Stimulated activated CD8-positive, alpha-beta memory T cell treated with anti-CD3 and anti-CD28 coated beads, Interleukin-7, amount 100 ng/mL, for 4 hours (primary cell): ENCODE results near the gene ARRB2.

Experiments
- DNase-seq, 2 donors: peaks; one replicate each; pipeline ENCODE4 v3.0.0-alpha.2; 2020; ENCODE audit warnings: low read depth in 2 of 2

The ARRB2 gene

DNA sequence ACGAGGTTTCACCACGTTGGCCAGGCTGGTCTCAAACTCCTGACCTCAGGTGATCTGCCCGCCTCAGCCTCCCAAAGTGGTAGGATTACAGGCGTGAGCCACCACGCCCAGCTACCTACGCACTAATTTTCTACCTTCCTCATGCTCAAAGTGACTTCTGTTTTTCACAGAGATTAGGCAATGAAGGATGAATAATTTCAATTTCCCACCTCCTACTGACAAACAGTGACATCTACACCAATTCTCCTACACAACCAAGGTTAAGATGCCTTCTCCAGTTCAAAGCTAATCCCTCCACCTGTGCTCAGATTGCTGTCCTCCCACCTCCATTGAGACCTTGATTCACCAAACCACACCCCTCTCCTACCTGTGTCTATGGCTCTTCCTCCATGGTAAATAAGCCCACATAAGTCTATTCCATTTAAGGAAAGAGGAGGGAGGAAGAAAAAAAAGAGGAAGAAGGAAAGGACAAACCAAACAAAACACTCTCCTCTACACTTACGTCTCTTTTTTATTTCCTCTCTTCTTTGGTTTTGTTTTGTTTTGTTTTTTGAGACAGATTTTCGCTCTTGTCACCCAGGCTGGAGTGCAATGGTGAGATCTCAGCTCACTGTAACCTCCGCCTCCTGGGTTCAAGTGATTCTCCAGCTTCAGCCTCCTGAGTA lies 15.3 kb downstream of the ARRB2 start:
- DNase-seq: no peak

DNA sequence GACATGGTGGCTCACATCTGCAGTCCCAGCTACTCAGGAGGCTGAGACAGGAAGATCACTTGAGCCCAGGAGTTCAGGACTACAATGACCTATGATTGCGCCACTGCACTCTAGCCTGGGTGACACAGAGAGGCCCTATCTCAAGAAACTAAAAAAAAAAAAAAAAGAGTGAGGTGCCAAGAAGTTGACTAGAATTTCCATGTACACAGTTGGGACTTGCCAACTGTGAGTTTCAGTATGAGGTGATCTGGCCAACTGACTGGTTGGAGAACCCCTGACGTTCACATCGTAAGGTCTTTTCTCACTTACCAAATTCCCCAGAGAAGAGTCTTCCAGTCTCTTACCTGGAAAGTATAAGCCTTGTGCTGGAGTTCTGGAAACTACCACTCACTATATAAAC lies 17.7 kb downstream of the ARRB2 start:
- no peak for DNase-seq

DNA sequence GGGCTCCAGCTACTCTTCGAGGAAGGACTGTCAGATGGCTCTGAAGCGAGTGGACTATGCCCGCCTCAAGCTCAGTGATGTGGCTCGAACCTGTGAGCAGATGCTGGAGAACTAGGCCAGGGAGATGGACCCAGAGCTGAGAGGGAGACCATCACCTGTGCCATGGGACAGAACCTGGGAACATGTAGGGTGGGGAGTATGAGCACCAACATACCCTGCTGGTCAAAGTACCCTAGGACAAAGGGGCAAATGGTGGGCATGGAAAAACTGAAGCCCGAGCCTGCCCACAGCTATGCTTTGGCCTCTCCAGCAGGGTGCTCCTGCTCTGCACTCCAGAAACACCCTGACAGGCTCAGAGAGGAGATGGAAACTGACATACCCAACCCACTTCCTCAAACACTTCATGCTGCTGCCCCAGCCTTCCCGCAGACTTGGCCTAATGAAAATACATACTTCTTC lies 22.7 kb downstream of the ARRB2 start:
- DNase-seq: no peak

DNA sequence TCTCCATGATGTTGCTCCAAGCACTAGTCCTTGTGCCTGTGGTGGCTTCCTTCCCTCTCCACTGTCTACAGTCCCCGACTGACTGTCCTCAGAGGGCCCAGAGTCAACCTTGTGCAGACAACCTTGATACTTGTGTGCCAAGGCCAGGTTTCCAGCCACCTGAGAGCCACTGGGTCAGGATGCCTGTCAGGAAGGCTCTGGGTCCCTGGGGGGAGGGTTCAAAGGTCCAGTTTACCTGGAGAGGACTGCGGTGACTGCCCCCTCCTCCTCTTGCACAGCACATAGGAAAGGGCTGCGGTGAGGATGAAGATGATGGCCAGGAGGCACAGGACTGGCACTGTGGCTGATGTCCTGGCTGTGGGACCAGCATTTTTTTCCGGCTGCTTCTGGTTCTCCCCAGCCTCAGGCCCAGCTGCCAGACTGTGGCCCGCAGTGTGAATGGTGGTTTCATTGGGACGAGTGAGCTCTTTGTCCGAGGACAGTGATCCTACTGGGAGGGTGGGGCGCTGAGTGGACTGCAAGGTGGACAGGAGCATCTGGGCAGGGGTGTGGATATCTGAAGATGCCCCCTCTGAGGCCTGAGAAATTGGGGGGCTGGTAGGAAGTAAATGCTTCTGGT lies 24.5 kb downstream of the ARRB2 start:
- DNase-seq: no peak

DNA sequence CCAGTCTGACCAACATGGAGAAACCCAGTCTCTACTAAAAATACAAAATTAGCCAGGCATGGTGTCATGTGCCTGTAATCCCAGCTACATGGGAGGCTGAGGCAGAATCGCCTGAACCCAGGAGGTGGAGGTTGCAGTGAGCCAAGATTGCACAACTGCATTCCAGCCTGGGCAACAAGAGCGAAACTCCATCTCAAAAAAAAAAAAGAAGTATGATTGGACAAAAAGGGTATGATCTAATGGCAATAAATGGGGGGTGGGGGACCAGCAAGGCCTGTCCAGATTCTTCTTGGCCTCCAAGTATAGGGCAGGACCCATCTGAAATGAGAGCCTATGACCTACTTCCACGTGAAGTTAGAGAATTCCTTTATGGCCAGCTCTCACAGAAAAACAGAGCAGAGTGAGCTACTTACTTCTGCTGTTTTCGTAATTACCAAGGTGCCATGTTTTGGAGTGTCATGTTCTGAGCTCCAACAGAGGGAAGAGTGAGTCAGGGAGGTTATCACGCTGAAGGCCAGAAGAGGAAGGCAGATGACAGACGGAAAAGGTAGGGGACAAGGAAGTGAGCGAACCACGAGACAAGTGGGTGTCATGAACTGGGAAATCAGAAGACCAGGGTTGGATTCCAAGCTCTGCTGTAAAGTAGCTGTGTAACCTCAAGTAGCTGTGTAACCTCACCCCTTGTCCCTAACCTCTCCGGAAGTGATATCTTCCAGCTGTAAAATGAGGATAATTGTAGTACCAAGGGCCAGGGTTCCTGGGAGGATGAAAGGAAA lies 25.6 kb downstream of the ARRB2 start:
- no peak for DNase-seq

DNA sequence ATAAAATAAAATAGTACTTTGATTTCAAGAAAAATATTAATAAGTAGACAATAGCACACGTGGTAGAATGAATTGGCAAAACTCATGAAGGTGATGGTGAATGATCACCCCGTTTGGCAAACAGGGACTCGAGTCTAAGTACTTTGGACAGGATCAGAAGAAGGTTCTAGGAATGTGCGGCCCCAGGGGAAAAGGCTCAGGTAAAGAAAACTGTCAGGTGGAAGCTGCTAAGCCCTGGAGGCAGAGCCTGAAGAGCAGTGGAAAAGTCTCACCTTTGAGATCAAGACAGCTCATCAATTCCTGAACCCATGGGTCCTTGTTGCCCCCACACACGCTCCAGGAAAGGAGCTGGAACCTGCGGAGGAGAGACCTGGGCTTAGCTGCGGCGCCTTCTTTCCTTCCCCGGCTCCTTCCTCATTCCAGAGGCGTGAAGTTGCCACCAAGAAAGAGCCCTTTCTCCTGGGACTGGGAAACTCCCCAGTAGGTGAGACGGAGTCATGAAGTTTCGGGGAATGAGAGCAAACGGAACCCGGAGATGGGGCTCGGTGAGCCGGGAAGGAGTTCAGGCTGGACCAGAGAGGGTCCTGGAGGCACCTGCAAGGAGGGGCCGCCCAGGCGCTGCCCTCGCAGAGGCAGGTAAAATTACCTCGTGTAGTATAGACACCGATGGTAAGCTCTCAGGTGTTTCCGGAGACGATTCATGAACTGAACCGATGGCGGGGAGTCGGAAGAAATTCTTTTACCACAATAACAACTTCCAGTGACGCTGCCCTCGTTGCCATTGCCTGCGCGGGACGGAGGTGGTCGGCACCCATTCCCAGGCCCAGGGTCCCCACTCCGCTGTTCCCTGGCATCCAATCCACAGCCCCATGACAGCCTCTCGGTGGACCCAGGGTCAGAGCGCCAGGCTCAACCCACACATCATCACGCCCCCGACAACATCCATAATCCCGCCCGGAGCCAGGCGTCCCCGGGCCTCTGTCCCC lies 28.0 kb downstream of the ARRB2 start:
- no peak for DNase-seq

DNA sequence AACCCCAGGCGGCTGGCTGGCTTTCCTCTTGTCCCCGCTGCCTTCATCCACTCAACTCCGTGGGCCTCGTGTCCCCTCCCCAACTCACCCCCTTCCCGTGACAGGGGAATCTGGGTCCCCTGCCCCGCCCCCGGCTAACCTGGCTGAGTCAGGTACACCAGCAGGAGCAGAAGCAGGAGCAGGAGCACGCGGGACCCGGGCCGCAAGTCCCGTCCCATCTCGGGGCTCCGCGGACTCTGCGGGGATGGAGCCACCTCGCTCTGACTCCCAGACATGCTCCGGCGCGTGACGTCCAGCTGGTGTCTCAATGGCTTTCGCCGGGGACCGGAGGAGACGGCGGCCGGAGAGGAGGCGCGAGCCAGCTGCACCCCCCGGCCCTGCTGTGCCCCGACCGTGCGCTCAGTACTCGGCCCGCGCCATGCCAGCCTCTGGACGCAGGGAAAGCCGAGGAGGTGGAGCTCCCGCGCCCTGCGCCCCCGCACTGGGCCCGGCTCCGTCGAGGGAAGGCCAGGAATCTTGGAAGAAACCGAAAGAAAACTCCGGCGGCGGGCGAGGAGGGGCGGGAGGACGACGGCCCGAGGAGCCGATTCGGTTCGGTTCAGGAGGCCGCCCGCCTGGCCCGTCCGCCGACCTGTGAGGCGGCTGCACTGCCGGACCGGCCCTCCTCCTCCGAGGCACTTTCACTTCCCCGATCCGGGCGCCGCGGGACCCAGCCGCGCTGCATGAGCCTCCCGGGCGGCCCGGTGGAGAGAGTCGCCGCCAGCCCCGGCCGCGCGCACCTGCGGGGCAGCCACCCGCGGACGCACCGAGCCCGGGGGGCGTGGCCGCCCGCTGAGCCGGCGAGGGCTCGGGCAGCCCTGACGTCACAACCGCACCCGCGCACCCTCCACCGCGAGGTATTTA lies 28.9 kb downstream of the ARRB2 start, which contains the start of the genes CXCL16 and ZMYND15:
TSS of gene CXCL16 (minus strand) at position 807 of the 903 bp plus-strand sequence. CDS start at position 218, 589 bp downstream.
TSS of gene ZMYND15 (plus strand) at position 712 of the 903 bp plus-strand sequence. CDS start 716 bp downstream, outside the sequence.
- peak; percentile 29 to 57 for DNase-seq

DNA sequence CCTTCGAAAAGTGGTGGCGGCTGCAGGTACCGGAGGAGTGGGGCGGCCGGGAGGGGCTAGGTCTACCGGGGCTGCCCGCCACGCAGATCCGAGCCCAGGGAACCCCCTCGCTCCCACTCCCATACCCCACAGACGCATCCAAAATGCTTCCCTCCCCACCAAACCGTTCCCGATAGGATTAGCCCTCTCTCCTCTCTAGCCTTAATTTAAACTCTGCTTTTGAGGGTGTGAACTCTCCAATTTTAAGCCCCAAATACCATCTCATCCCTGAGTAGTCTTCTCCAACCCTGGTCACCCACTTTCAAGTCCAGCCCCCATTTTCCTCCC lies 29.6 kb downstream of the ARRB2 start:
- DNase-seq: no peak

DNA sequence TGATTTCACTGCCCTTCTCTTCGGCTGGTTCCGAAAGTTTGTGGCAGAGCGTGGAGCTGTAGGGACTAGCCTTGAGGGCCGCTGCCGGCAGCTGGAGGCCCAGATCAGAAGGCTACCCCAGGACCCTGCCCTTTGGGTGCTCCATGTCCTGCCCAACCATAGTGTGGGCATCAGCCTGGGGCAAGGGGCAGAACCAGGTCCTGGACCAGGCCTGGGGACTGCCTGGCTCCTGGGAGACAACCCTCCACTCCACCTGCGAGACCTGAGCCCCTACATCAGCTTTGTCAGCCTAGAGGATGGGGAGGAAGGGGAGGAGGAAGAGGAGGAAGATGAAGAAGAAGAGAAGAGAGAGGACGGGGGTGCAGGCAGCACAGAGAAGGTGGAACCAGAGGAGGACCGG lies 30.2 kb downstream of the ARRB2 start:
- DNase-seq: no peak

DNA sequence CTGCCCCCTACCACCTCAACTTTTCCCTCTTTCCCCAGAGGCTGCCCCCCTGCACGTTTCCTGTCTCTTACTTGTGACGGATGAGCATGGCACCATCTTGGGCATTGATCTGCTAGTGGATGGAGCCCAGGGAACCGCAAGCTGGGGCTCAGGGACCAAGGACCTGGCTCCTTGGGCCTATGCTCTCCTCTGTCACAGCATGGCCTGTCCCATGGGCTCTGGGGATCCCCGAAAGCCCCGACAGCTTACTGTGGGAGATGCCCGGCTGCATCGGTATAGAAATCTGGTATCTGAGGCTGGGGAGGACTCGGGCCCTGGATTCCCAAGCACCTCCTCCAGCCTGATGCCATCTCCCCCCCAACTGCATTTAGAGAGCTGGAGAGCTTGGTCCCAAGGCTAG lies 31.1 kb downstream of the ARRB2 start:
- DNase-seq: no peak

DNA sequence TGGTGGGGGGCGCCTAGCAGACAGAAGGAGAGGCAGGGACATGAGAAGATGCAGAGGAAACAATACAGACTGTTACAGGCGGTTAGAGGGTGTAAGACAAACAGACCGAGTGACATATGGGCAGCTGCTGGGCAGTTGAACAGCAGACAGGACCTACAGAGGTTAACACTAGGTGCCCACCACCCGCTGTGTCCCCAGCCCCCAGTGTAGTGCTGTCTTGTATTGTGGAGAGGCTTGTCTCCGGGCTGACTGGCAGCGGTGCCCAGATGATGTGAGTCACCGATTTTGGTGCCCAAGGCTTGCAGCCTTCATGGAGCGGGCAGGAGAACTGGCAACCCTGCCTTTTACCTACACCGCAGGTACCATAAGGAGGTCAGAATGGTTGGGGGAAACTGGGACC lies 31.7 kb downstream of the ARRB2 start:
- no peak for DNase-seq

DNA sequence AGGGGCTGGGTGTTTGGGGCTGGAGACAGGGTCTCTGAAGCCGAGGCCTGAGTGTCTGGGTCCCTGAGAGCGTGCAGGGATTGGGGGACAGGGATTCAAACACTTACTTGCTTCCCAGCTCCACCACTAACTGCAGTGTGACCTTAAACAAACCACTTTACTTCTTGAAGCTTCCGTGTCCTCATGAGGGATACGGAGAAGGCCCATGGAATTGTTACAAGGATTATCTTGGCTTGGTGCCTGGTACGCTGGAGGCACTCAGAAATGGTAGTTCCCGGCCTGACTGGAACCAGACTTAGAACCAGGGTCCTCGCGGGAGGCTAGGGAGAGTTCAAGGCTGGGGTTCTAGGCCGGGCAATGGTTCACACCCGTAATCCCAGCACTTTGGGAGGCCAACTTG lies 32.2 kb downstream of the ARRB2 start:
- DNase-seq: no peak

DNA sequence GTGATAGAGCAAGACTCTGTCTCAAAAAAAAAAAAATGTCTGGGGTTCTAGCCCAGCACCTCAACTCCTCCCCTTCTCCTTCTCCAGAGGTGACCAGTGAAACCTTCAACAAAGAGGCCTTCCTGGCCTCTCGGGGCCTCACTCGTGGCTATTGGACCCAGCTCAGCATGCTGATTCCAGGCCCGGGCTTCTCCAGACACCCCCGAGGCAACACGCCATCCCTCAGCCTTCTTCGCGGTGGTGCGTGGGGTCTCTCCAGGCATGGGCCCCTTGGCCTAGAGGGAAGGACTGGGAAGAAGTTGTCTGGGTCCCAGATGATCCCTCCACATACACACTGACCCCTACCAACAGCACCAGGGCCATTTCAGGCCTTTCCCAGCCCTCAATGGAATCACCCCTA lies 32.8 kb downstream of the ARRB2 start:
- DNase-seq: no peak

DNA sequence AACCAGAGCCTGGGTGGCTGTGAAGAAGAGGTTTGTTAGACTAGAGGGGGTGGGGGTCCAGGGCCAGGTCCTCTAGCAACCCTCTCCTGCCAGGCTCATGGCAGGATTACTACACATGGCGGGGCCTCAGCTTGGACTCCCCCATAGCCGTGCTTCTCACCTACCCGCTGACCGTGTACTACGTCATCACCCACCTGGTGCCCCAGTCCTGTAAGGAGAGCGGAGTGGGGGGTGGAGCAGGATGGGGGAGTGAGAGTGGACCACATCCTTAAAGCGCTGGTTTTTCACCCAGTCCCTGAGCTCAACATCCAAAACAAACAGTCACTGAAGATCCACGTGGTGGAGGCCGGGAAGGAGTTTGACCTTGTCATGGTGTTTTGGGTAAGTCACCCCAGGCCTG lies 33.5 kb downstream of the ARRB2 start:
- DNase-seq: no peak

DNA sequence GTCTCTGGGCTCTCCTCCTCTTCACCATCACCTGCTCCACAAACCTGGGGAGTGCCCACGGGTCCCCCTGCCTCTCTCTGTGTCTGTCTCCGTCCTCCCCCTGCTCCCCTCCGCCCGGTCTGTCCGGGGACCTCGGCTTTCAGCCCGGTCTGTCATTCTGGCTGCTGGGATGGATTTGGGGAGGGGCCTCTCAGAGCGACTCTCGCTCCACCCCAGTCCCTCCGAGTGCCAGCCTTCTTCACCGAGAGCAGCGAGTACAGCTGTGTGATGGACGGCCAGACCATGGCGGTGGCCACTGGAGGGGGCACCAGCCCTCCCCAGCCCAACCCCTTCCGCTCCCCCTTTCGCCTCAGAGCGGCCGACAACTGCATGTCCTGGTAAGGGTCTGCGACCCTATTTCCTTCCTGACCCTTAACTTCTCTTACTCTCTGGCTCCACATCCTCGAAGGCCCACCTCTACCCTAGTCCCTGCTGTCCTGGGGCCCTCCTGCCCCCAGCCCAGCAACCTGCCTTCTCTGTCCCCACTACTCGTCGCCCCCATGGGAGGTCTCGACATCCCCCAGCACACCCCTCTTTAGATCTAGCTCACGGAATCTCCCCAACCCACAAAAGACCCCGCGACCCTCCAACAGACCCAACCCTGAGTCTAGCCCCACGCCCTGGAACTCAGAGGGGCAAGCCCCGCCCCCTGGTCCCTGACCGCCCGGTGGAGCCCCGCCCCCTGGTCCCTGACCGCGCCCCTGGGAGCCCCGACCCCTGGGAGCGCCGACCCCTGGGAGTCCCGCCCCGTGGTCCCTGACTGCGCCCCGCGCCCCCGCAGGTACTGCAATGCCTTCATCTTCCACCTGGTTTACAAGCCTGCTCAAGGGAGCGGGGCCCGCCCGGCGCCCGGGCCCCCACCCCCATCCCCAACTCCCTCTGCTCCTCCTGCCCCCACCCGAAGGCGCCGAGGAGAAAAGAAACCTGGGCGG lies 34.9 kb downstream of the ARRB2 start:
- DNase-seq: no peak

DNA sequence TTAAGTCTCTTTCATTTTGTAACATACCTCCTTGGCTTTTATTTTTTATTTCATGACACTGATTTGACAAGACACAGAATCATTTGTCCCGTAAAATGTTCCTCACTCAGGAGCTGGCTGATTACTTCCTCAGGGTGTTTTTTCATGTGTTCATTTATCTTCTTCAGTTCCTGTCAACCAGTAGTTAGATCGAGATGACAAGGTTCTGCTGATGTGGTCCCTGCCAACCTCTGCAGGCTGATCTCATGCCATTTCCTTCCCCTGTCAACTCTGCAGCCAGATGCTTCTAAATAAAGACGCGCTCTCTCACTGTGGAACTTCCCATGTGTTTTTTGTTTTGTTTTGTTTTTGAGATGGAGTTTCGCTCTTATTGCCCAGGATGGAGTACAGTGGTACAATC lies 37.4 kb downstream of the ARRB2 start:
- no peak for DNase-seq

DNA sequence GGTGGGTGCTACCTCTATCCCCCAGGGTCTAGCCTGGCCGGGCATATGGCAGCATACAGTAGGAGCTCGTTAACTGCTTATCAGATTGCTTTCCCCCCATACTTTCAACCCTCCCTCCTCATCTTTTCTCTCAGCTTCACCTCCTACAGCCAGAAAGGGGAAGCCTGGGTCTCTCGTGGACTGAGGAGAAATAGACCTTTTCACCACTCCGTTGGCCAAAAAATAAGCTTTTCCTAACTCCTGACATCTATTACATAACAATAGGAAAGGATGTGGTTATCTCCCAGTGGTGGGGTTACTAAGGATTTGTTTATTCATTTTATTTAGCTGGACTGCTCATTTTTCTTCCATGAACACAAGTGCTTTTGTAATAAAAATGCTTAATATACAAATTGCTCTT lies 38.3 kb downstream of the ARRB2 start:
- no peak for DNase-seq

DNA sequence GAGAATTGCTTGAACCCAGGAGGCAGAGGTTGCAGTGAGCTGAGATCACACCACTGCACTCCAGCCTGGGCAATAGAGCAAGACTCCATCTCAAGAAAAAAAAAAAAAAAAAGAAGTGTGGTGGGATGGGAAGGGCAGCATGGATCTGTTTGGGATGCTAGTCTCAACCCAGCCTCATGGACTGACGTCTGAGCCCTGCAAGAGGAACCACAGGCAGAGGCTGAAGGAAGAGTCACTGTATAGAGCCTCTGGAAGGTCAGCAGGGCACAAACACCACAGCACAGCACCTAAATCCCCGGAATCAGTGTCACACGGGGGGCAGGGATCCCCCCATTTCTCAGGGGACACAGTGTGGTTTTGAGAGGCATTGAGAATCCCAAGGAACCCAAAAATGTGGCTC lies 40.2 kb downstream of the ARRB2 start:
- no peak for DNase-seq

DNA sequence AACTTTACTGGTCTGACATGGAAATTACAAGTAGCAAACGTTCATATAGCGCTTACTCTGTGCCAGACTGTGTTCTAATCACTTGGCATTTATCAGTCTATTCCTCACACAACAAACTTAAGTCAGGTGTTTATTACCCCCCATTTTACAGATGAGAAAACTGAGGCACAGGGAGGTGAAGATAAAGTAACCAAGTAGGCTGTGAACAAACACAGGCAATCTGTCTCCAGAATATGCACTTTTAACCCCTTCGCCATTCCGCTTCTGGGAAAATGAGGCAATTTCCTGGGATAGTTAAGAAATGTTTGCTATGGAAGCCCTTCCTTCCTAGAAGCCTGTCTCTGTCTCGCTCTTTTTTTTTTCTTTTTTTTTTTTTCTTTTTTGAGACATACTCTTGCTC lies 41.5 kb downstream of the ARRB2 start:
- DNase-seq: no peak
